OCI-LY7 (cell line): ENCODE results near the gene KRTAP5-4. TPM values are rescaled to one million over a fixed set of nuclear protein-coding genes. Genes with fewer than 3 reads are reported as not detected.

Experiments
- BruUV-seq: library from RNA; stranded (reverse); fragments of 400-500 nt; replicated peaks from 2 replicates; lab custom pipeline; 2021; lab: Mats Ljungman, UMichigan
- CTCF ChIA-PET: fragments of 300-600 bp; sonication (Branson Sonifier 250); formaldehyde crosslinking; loops from one replicate; lab custom pipeline; 2022; ENCODE audit warnings: antibody characterized with exemption; ENCODE audit not compliant: unreplicated experiment; lab: Charles Lee
- POLR2A ChIA-PET: fragments of 300-600 bp; sonication (Branson Sonifier 250); formaldehyde crosslinking; loops from one replicate; lab custom pipeline; 2022; ENCODE audit warnings: antibody characterized with exemption; lab: Charles Lee
- DNase-seq: peaks from one replicate; pipeline ENCODE4 v3.0.0-alpha.2; 2015; ENCODE audit warnings: low spot score
- H2AFZ ChIP-seq: fragments of 200-600 bp; sonication (generic), shearing (Covaris generic); 2 replicates; pipeline ENCODE4 v1.6.1; 2014; ENCODE audit warnings: mild to moderate bottlenecking, antibody characterized with exemption, low read length, moderate library complexity
- H3K27ac ChIP-seq: fragments of 200-600 bp; sonication (generic); 2 replicates; pipeline ENCODE4 v1.5.1; 2014; ENCODE audit warnings: mixed run types, low read depth, mild to moderate bottlenecking, moderate library complexity, low read length, inconsistent platforms; ENCODE audit not compliant: poor library complexity, severe bottlenecking
- H3K36me3 ChIP-seq: fragments of 200-600 bp; sonication (generic); 2 replicates; pipeline ENCODE4 v1.6.1; 2014; ENCODE audit warnings: mild to moderate bottlenecking, antibody characterized with exemption, low read length, moderate library complexity, mixed read lengths; ENCODE audit not compliant: insufficient read depth
- H3K4me1 ChIP-seq: fragments of 200-600 bp; sonication (generic); 2 replicates; pipeline ENCODE4 v1.5.1; 2014; ENCODE audit warnings: mild to moderate bottlenecking, low read length; ENCODE audit not compliant: insufficient read depth, poor library complexity, severe bottlenecking
- H3K4me2 ChIP-seq: fragments of 200-600 bp; sonication (generic); 2 replicates; pipeline ENCODE4 v1.6.1; 2014; ENCODE audit warnings: mild to moderate bottlenecking, low read length
- H3K4me3 ChIP-seq: fragments of 200-600 bp; sonication (generic); 2 replicates; pipeline ENCODE4 v1.5.1; 2014; ENCODE audit warnings: mild to moderate bottlenecking, low read depth, low read length; ENCODE audit not compliant: poor library complexity, severe bottlenecking
- H3K79me2 ChIP-seq: fragments of 200-600 bp; sonication (generic); 2 replicates; pipeline ENCODE4 v1.6.1; 2016; ENCODE audit warnings: low read depth, mild to moderate bottlenecking, low read length, moderate library complexity, mixed read lengths; ENCODE audit not compliant: insufficient read depth
- H3K9me2 ChIP-seq: fragments of 200-600 bp; sonication (generic); 2 replicates; pipeline ENCODE4 v1.6.1; 2016; ENCODE audit warnings: mild to moderate bottlenecking, low read length, mixed read lengths; ENCODE audit not compliant: insufficient read depth
- H3K9me3 ChIP-seq: fragments of 200-600 bp; sonication (generic); 2 replicates; pipeline ENCODE4 v1.6.1; 2014; ENCODE audit warnings: mild to moderate bottlenecking, mixed run types, low read length, mixed read lengths
- H4K20me1 ChIP-seq: fragments of 200-600 bp; sonication (generic); 2 replicates; pipeline ENCODE4 v1.6.1; 2014; ENCODE audit warnings: mild to moderate bottlenecking, antibody characterized with exemption, low read length, moderate library complexity, mixed read lengths; ENCODE audit not compliant: insufficient read depth
- CTCF ChIP-seq: fragments of 200-600 bp; sonication (generic); conservative IDR thresholded peaks from 2 replicates; pipeline ENCODE4 v1.5.1; 2014; ENCODE audit warnings: mild to moderate bottlenecking, antibody characterized with exemption, low read length, moderate library complexity, mixed read lengths
- EZH2phosphoT487 ChIP-seq: fragments of 200-600 bp; sonication (generic); IDR thresholded peaks from 2 replicates; pipeline ENCODE4 v1.6.1; 2018; ENCODE audit warnings: low read depth, borderline replicate concordance, mild to moderate bottlenecking, mixed run types, antibody characterized with exemption, low read length, moderate library complexity, mixed read lengths
- intact Hi-C: fragments of 100-400 bp; cut with micrococcal nuclease; formaldehyde crosslinking; loops from one replicate; pipeline ENCODE4 v1.10.0; 2022; ENCODE audit not compliant: unreplicated experiment
- total RNA-seq, 2 experiments: library from RNA; depleted of rRNA in 1 of 2; stranded (reverse); fragments of >200 nt in 1 of 2; shearing (Covaris generic) in 1 of 2; gene quantifications; 2 replicates each; pipeline ENCODE4 v1.2.3, GENCODE V29; 2014 to 2022

Gene KRTAP5-4
- total RNA-seq, 2 experiments from 2014 or later: not detected

GRCh38 chr11:1573077-1573902, 48.6 kb downstream of the KRTAP5-4 start:
- TF ChIP-seq EZH2phosphoT487 (peak; percentile 74; the same call in 1 of the 2 replicates), CTCF (no peak)
- Histone ChIP-seq H2AFZ (no peak overlapping the region), H3K4me1 (peaks cover 13% of the 10 kb centered on the region), H3K79me2 (no peaks in the 10 kb centered on the region), H3K4me2 (peak overlapping the region; percentile 72), H3K9me2 (no peaks in the 10 kb centered on the region), H3K27ac (no peak overlapping the region), H4K20me1 (no peaks in the 10 kb centered on the region), H3K9me3 (no peaks in the 10 kb centered on the region), H3K36me3 (no peaks in the 10 kb centered on the region), H3K4me3 (peak overlapping the region; percentile 64)
- BruUV-seq: no TSS peak
- intact Hi-C loops: loop anchor here (10.0 kb wide), 1 partner anchor 368 kb away; no protein-coding TSS in a partner anchor
- ChIA-PET POLR2A (no interaction called here), CTCF (interaction anchor here (0.7 to 1.7 kb wide), 2 partner anchors 9 to 52 kb away, joined by 3 to 5 read pairs; no protein-coding TSS in a partner anchor)
- DNase-seq: no peak

GRCh38 chr11:1572197-1573076, 49.5 kb downstream of the KRTAP5-4 start, which contains the start of gene DUSP8:
TSS of gene DUSP8 (minus strand) at chr11:1572271. CDS start at chr11:1565826, 6,445 bp downstream.
- no TSS peak for BruUV-seq
- DNase-seq: peak; percentile 58
- Histone ChIP-seq H3K4me3 (peak within 1 kb of the TSS; percentile 64), H3K79me2 (no peaks in the 10 kb centered on the region), H2AFZ (0 out of 2 replicates have a peak within 1 kb of the TSS, but pooled peaks have one; percentile 6), H4K20me1 (no peaks in the 10 kb centered on the region), H3K4me1 (peaks cover 13% of the 10 kb centered on the region), H3K36me3 (no peaks in the 10 kb centered on the region), H3K9me2 (no peaks in the 10 kb centered on the region), H3K9me3 (no peaks in the 10 kb centered on the region), H3K27ac (no peak within 1 kb of the TSS), H3K4me2 (peak within 1 kb of the TSS; percentile 72)
- no peak for TF ChIP-seq EZH2phosphoT487
- no peak for TF ChIP-seq CTCF
- ChIA-PET POLR2A (interaction anchor here (0.6 kb wide), 1 partner anchor 54 kb away, joined by 3 read pairs; no protein-coding TSS in a partner anchor), CTCF (interaction anchor here (0.6 kb wide), 1 partner anchor 26 kb away, joined by 3 read pairs; no protein-coding TSS in a partner anchor)
- intact Hi-C loops: loop anchor here (10.0 kb wide), 1 partner anchor 368 kb away; no protein-coding TSS in a partner anchor
